Caco-2 (cell line): ENCODE results near the gene KLHL18. TPM values are rescaled to one million over a fixed set of nuclear protein-coding genes. Genes with fewer than 3 reads are reported as not detected.

ENCODE experiments used
- BruUV-seq: library from RNA; stranded (reverse); fragments of 400-500 nt; replicated peaks from 2 replicates; lab custom pipeline; 2021; lab: Mats Ljungman, UMichigan
- CTCF ChIA-PET: fragments of 300-600 bp; sonication (Branson Sonifier 250); formaldehyde crosslinking; loops from one replicate; lab custom pipeline; 2022; ENCODE audit warnings: antibody characterized with exemption; lab: Charles Lee
- POLR2A ChIA-PET: fragments of 300-600 bp; sonication (Branson Sonifier 250); formaldehyde crosslinking; loops from one replicate; lab custom pipeline; 2022; ENCODE audit warnings: antibody characterized with exemption; lab: Charles Lee
- DNase-seq, 2 experiments: peaks; one replicate each; pipeline versions ENCODE4 v3.0.0 to v3.0.0-alpha.2; 2020 to 2022
- H3K27me3 ChIP-seq: replicated peaks from 2 replicates; pipeline ENCODE4 v1.6.0; 2011; ENCODE audit warnings: low read length; ENCODE audit not compliant: control insufficient read depth, insufficient read depth
- H3K36me3 ChIP-seq: 2 replicates; pipeline ENCODE4 v1.5.1; 2011; ENCODE audit warnings: low read length; ENCODE audit not compliant: control insufficient read depth, insufficient read depth
- H3K4me1 ChIP-seq: fragments of 250-450 bp; sonication (Bioruptor Pico); 2 replicates; pipeline ENCODE4 v1.5.1; 2020; ENCODE audit warnings: mild to moderate bottlenecking
- H3K4me3 ChIP-seq: 2 replicates; pipeline ENCODE4 v1.5.1; 2011; ENCODE audit warnings: low read depth, mild to moderate bottlenecking, control low read depth, low read length
- H3K9me3 ChIP-seq: fragments of 250-450 bp; sonication (Bioruptor Pico); 2 replicates; pipeline ENCODE4 v1.5.1; 2020; ENCODE audit warnings: mild to moderate bottlenecking, moderate library complexity
- H3K27ac Mint-ChIP-seq: one replicate; pipeline ENCODE4 v1.8.0; 2022; ENCODE audit warnings: mixed read lengths; ENCODE audit not compliant: unreplicated experiment
- H3K27me3 Mint-ChIP-seq: one replicate; pipeline ENCODE4 v1.8.0; 2022; ENCODE audit warnings: mixed read lengths; ENCODE audit not compliant: insufficient read depth, unreplicated experiment
- H3K36me3 Mint-ChIP-seq: one replicate; pipeline ENCODE4 v1.8.0; 2022; ENCODE audit warnings: mild to moderate bottlenecking, mixed read lengths; ENCODE audit not compliant: insufficient read depth, unreplicated experiment
- H3K4me1 Mint-ChIP-seq: one replicate; pipeline ENCODE4 v1.8.0; 2022; ENCODE audit warnings: low read depth, mixed read lengths; ENCODE audit not compliant: unreplicated experiment
- H3K4me3 Mint-ChIP-seq: one replicate; pipeline ENCODE4 v1.8.0; 2022; ENCODE audit warnings: mild to moderate bottlenecking, moderate library complexity, mixed read lengths; ENCODE audit not compliant: unreplicated experiment
- H3K9me3 Mint-ChIP-seq: one replicate; pipeline ENCODE4 v1.8.0; 2022; ENCODE audit warnings: mixed read lengths; ENCODE audit not compliant: unreplicated experiment
- CTCF ChIP-seq, 2 experiments: fragments of 200-600 bp in 1 of 2; IDR thresholded peaks; 1 replicate in 1 of 2; 2 replicates in 1 of 2; pipeline versions ENCODE4 v1.5.1 to v1.8.0; 2011 to 2022; ENCODE audit warnings: antibody characterized with exemption in 1 of 2, control low read depth in 1 of 2, inconsistent platforms in 1 of 2, low read depth in 1 of 2, low read length in 1 of 2, mild to moderate bottlenecking in 1 of 2, moderate library complexity in 1 of 2; ENCODE audit not compliant: insufficient read depth in 1 of 2, severe bottlenecking in 1 of 2, unreplicated experiment in 1 of 2
- intact Hi-C: fragments of 100-400 bp; cut with micrococcal nuclease; formaldehyde crosslinking; loops from one replicate; pipeline ENCODE4 v1.10.0; 2022; ENCODE audit not compliant: unreplicated experiment
- total RNA-seq: library from RNA; stranded (reverse); gene quantifications from 2 replicates; pipeline ENCODE4 v1.2.3, GENCODE V29; 2022

Gene KLHL18
- total RNA-seq, 1 experiment from 2014 or later, result 29.5 TPM

GRCh38 chr3:47340866-47341265, 58.1 kb downstream of the KLHL18 start:
- no peak for TF ChIP-seq CTCF (IDR thresholded peaks at IDR 0.05; ENCODE audit: insufficient read depth in 1 of 2, low read depth in 1 of 2, low read length in 1 of 2, severe bottlenecking in 1 of 2, unreplicated experiment in 1 of 2)
- no TSS peak for BruUV-seq
- Mint-ChIP-seq H3K27me3 (no peaks in the 10 kb centered on the region), H3K4me3 (no peak overlapping the region), H3K4me1 (peaks cover 12% of the 10 kb centered on the region), H3K27ac (no peak overlapping the region), H3K9me3 (no peaks in the 10 kb centered on the region), H3K36me3 (peaks cover 22% of the 10 kb centered on the region)
- no peak for DNase-seq
- Histone ChIP-seq H3K36me3 (peaks cover 2% of the 10 kb centered on the region; the same call in 1 of the 2 replicates), H3K9me3 (no peaks in the 10 kb centered on the region), H3K4me1 (peaks cover 13% of the 10 kb centered on the region; the same call in 1 of the 2 replicates), H3K4me3 (no peak overlapping the region), H3K27me3 (no peaks in the 10 kb centered on the region)
- POLR2A ChIA-PET, result no interaction called here
- CTCF ChIA-PET, result no interaction called here
- intact Hi-C loops, result no loop called here

DNA sequence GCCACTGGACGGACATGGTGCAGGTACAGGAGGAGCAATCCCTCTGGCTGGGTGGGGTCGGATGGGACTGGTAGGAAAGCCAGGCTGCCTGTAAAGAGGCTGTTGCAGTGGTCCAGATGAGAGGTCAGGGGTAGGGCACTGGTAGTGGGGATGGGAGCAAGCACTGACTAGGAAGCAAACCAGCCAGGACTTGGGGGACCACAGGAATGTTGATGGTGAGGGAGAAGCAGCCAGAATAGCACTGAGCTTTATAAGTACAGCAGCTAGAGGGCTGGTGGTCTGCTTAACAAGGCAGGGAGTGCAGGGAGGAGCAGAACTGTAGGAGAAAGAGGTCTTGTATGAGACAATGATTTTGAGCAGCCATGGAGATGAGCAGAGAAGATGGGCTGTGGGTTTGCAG, 59.4 kb downstream of the KLHL18 start:
- peaks cover 2% of the 10 kb centered on the region; the same call in 1 of the 2 replicates for H3K36me3 ChIP-seq
- DNase-seq, result no peak
- no peaks in the 10 kb centered on the region for H3K9me3 Mint-ChIP-seq
- CTCF ChIA-PET, result interaction anchor here (0.6 to 1.0 kb wide), 2 partner anchors 18 to 367 kb away, joined by 4 read pairs; no protein-coding TSS in a partner anchor
- peaks cover 14% of the 10 kb centered on the region for H3K36me3 Mint-ChIP-seq
- peaks cover 13% of the 10 kb centered on the region; the same call in 1 of the 2 replicates for H3K4me1 ChIP-seq
- no peak overlapping the region for H3K4me3 ChIP-seq
- H3K4me3 Mint-ChIP-seq, result peak overlapping the region; percentile 27
- H3K4me1 Mint-ChIP-seq, result peaks cover 12% of the 10 kb centered on the region
- no peaks in the 10 kb centered on the region for H3K9me3 ChIP-seq
- no TSS peak for BruUV-seq
- POLR2A ChIA-PET, result interaction anchor here (0.5 to 0.9 kb wide), 2 partner anchors 38 to 365 kb away, joined by 3 read pairs; partner anchors contain the start of gene PTPN23
- intact Hi-C loops, result no loop called here
- no peaks in the 10 kb centered on the region for H3K27me3 ChIP-seq
- peak overlapping the region; percentile 77 for H3K27ac Mint-ChIP-seq
- no peaks in the 10 kb centered on the region for H3K27me3 Mint-ChIP-seq
- TF ChIP-seq CTCF (IDR thresholded peaks at IDR 0.05; ENCODE audit: insufficient read depth in 1 of 2, low read depth in 1 of 2, low read length in 1 of 2, severe bottlenecking in 1 of 2, unreplicated experiment in 1 of 2), result no peak

DNA sequence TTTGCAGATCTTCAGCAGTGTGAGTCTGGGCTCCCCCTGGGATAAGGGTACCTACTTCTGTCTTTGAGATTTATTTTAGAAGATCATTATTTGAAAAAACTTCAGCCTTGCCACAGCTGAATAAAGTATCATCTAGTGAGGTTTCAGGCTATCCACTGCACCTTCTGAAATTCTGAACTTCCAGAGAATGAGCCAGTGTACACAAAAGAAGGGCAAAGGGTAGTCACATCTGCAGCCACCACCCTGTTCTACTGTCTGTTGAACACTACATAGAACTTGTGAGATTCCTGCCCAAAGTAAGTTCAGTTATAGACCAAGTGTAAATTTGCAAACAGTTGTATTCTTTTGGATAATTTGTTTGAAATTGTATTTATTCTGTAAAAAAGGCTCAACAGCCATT, 60.1 kb downstream of the KLHL18 start:
- ChIA-PET CTCF (interaction anchor here (0.6 to 1.0 kb wide), 3 partner anchors 16 to 368 kb away, joined by 3 to 4 read pairs (median 4); no protein-coding TSS in a partner anchor), POLR2A (interaction anchor here (0.9 kb wide), 1 partner anchor 38 kb away, joined by 3 read pairs; the partner anchor contains the start of gene PTPN23)
- Histone ChIP-seq H3K27me3 (no peaks in the 10 kb centered on the region), H3K9me3 (no peaks in the 10 kb centered on the region), H3K4me1 (peaks cover 13% of the 10 kb centered on the region; the same call in 1 of the 2 replicates), H3K4me3 (no peak overlapping the region), H3K36me3 (peaks cover 2% of the 10 kb centered on the region; the same call in 1 of the 2 replicates)
- intact Hi-C loops, result no loop called here
- no peak for TF ChIP-seq CTCF (IDR thresholded peaks at IDR 0.05; ENCODE audit: insufficient read depth in 1 of 2, low read depth in 1 of 2, low read length in 1 of 2, severe bottlenecking in 1 of 2, unreplicated experiment in 1 of 2)
- Mint-ChIP-seq H3K4me1 (peaks cover 12% of the 10 kb centered on the region), H3K36me3 (peaks cover 14% of the 10 kb centered on the region), H3K27ac (peak overlapping the region; percentile 77), H3K27me3 (no peaks in the 10 kb centered on the region), H3K4me3 (no peak overlapping the region), H3K9me3 (no peaks in the 10 kb centered on the region)
- no TSS peak for BruUV-seq
- DNase-seq, result no peak
